Inferior parietal cortex (tissue), 1 donor: ENCODE measurements around the gene SYDE2.

ENCODE experiments used
- DNase-seq: peaks from one replicate; pipeline ENCODE4 v3.0.0-alpha.2; 2016; ENCODE audit errors: extremely low spot score

Gene SYDE2

GRCh38 chr1:85125891-85126290 is 74.9 kb downstream of the SYDE2 start:
- DNase-seq, result no peak

GRCh38 chr1:85124091-85124490 is 76.7 kb downstream of the SYDE2 start:
- no peak for DNase-seq

- DNase-seq, result no peak
These were observed 78.6 kb downstream of the SYDE2 start for GRCh38 chr1:85122169-85122568.

GRCh38 chr1:85121744-85122143 is 79.1 kb downstream of the SYDE2 start:
- no peak for DNase-seq

GRCh38 chr1:85118751-85119150 is 82.1 kb downstream of the SYDE2 start:
- DNase-seq, result no peak

GRCh38 chr1:85116856-85117255 is 84.0 kb downstream of the SYDE2 start:
- DNase-seq, result no peak

GRCh38 chr1:85115933-85116332 is 84.9 kb downstream of the SYDE2 start:
- no peak for DNase-seq

- no peak for DNase-seq
These were observed 89.1 kb downstream of the SYDE2 start for GRCh38 chr1:85111695-85112094.

GRCh38 chr1:85109475-85109874 is 91.3 kb downstream of the SYDE2 start:
- peak; percentile 34 for DNase-seq
